Measurements from ENCODE around the gene LYPD6B. TPM values are rescaled to one million over a fixed set of nuclear protein-coding genes. Genes with fewer than 3 reads are reported as not detected.

The LYPD6B gene
- total RNA-seq, 1 donor from 2014 or later, result 10.1 TPM

DNA sequence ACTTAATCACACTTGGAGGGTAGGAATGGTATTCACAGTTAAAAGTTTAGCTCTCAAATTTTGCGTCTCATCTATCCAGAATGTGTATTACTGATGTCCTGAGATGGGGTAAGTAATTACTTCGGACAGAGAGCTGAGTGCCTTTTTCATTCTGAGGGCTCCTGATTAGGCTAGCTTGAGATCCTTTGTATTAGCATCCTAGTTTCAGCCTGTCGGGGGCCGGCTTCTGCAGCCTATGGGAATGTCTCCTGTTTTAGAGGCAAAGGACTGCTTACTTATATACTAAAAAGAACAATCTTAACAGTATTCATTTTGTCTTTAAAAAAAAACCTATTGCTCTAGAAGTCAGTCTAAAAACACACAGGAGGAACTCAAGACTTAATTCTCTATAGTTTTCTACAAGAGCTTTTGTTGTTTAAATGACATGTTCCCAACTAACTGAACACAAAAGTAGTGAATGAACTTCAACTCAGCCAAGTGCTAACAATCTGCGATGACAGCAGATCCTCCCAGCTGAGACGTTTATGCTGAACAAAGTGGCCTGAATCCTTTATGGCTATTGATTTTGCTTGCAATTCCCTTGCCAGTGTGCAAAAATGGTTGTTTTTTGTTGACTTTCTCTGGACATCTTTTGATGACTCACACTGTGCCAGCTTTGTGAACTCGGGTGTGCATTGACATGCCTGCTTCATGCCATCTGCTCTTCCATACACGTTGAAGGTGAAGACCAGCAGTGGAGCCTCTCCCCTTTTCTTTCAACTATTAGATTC, 118.7 kb downstream of the LYPD6B start:
- no peak overlapping the region for H3K4me3 ChIP-seq
- no peak for DNase-seq (ENCODE audit: extremely low spot score in 2 of 2)
- H3K4me1 ChIP-seq, result no peaks in the 10 kb centered on the region
- TF ChIP-seq POLR2A (IDR thresholded peaks at IDR 0.05) (no peak), POLR2AphosphoS5 (IDR thresholded peaks at IDR 0.05; ENCODE audit: insufficient read depth in 1 of 2, low read depth in 1 of 2) (no peak)
- TF ChIP-seq, protein P1, sequence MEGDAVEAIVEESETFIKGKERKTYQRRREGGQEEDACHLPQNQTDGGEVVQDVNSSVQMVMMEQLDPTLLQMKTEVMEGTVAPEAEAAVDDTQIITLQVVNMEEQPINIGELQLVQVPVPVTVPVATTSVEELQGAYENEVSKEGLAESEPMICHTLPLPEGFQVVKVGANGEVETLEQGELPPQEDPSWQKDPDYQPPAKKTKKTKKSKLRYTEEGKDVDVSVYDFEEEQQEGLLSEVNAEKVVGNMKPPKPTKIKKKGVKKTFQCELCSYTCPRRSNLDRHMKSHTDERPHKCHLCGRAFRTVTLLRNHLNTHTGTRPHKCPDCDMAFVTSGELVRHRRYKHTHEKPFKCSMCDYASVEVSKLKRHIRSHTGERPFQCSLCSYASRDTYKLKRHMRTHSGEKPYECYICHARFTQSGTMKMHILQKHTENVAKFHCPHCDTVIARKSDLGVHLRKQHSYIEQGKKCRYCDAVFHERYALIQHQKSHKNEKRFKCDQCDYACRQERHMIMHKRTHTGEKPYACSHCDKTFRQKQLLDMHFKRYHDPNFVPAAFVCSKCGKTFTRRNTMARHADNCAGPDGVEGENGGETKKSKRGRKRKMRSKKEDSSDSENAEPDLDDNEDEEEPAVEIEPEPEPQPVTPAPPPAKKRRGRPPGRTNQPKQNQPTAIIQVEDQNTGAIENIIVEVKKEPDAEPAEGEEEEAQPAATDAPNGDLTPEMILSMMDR (IDR thresholded peaks at IDR 0.05), result no peak
- no peaks in the 10 kb centered on the region for H3K27me3 ChIP-seq
- no peak overlapping the region for H3K27ac ChIP-seq
- no peaks in the 10 kb centered on the region for H3K36me3 ChIP-seq
- H3K9me3 ChIP-seq, result no peaks in the 10 kb centered on the region
- intact Hi-C loops (cut with DNase I), result no loop called here

DNA sequence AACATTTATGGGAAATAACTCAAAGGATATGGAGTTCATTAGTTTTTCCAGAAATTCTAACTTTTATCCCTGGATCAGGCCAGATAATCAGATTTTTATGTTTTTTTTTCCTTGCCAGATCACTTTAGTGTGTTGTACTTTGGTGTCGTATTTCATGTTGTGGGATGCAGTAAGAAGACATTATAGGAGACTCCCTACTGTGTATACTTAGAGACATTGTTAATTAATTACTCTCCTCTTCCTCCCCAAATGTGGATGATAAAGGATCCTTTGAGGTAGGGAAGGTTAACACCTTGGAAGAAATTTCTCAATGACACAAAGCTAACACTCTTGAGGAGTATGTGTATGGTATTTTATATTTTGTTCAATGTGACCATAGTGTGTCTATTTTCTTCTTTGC, 120.5 kb downstream of the LYPD6B start:
- no peaks in the 10 kb centered on the region for H3K9me3 ChIP-seq
- no peak for TF ChIP-seq POLR2A (IDR thresholded peaks at IDR 0.05)
- H3K27ac ChIP-seq, result no peak overlapping the region
- no peak overlapping the region for H3K4me3 ChIP-seq
- no peaks in the 10 kb centered on the region for H3K27me3 ChIP-seq
- no peaks in the 10 kb centered on the region for H3K4me1 ChIP-seq
- intact Hi-C loops (cut with DNase I), result no loop called here
- no peaks in the 10 kb centered on the region for H3K36me3 ChIP-seq
- no peak for DNase-seq (ENCODE audit: extremely low spot score in 2 of 2)

DNA sequence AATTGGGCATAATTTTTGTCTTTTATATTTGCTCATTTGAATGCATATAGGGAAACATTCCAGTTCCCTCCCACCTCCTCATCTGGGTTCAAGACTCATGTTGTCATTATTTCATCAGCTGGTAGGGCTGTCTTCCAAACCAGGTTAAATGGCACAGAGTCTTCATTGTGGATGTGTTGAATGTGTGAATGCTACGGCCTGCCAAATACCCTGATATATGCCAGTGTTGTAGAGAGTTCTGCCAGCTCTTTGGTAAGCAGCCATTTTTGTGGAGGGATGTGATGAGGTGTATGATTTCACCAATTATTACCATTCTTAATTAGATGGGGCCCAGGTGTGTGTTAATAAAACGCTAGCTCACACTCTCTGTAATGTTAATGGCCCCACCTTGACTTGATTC, 121.7 kb downstream of the LYPD6B start:
- H3K9me3 ChIP-seq, result no peaks in the 10 kb centered on the region
- H3K27ac ChIP-seq, result no peak overlapping the region
- H3K36me3 ChIP-seq, result no peaks in the 10 kb centered on the region
- TF ChIP-seq, protein P1 (IDR thresholded peaks at IDR 0.05), result no peak
- TF ChIP-seq POLR2A (IDR thresholded peaks at IDR 0.05) (no peak), POLR2AphosphoS5 (IDR thresholded peaks at IDR 0.05; ENCODE audit: insufficient read depth in 1 of 2, low read depth in 1 of 2) (no peak)
- H3K27me3 ChIP-seq, result no peaks in the 10 kb centered on the region
- H3K4me3 ChIP-seq, result no peak overlapping the region
- H3K4me1 ChIP-seq, result no peaks in the 10 kb centered on the region
- intact Hi-C loops (cut with DNase I), result no loop called here
- no peak for DNase-seq (ENCODE audit: extremely low spot score in 2 of 2)

GRCh38 chr2:149160701-149161217, 122.3 kb downstream of the LYPD6B start:
- Histone ChIP-seq H3K9me3 (no peaks in the 10 kb centered on the region), H3K4me1 (no peaks in the 10 kb centered on the region), H3K27me3 (no peaks in the 10 kb centered on the region), H3K4me3 (no peak overlapping the region), H3K27ac (no peak overlapping the region), H3K36me3 (no peaks in the 10 kb centered on the region)
- TF ChIP-seq, protein P1 (IDR thresholded peaks at IDR 0.05), result no peak
- TF ChIP-seq POLR2AphosphoS5 (IDR thresholded peaks at IDR 0.05; ENCODE audit: insufficient read depth in 1 of 2, low read depth in 1 of 2), result no peak
- TF ChIP-seq POLR2A (IDR thresholded peaks at IDR 0.05), result no peak
- intact Hi-C loops (cut with DNase I), result no loop called here
- DNase-seq (ENCODE audit: extremely low spot score in 2 of 2), result no peak

DNA sequence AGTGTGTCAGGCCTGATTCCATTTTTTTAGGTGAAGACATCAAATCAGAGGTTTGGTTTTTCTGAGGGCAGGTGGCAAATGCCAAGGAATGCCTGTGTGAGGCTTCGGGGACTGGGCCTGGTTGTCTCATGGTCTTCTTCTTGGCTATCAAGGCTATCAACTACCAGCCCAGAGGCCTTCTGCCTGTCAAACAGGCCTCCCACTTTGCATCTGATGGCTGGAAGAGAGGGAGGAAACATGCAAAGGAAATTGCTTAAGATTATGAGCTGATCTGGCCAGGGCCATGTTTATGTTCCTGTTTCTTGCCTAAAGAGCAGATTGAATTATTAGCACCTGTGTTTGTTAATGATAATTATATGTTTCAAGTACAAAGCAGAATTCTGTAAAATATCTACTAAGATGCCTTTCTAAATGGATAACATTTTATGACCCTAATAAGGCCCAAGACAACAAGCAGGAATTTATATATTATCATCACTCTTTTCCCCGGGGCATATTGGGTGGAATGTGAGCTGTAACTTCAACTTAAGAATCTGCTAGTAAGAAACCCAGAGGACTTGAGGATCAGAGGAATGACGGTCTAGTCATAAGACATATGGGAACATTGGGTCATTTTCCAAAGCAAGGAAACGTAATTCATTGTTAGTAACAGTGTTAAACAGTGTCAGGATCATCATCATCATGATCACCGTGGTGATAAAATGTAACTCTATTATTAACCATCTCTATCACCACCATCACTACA, 123.2 kb downstream of the LYPD6B start:
- Histone ChIP-seq H3K27me3 (no peaks in the 10 kb centered on the region), H3K9me3 (no peaks in the 10 kb centered on the region), H3K4me1 (no peaks in the 10 kb centered on the region), H3K36me3 (no peaks in the 10 kb centered on the region), H3K27ac (no peak overlapping the region), H3K4me3 (no peak overlapping the region)
- TF ChIP-seq, protein P1 (IDR thresholded peaks at IDR 0.05), result no peak
- TF ChIP-seq POLR2A (IDR thresholded peaks at IDR 0.05) (no peak), POLR2AphosphoS5 (IDR thresholded peaks at IDR 0.05; ENCODE audit: insufficient read depth in 1 of 2, low read depth in 1 of 2) (no peak)
- intact Hi-C loops (cut with DNase I), result no loop called here
- no peak for DNase-seq (ENCODE audit: extremely low spot score in 2 of 2)

All from vagina (tissue), 2 donors.